ENCODE results near the gene STAG2.

The STAG2 gene

DNA sequence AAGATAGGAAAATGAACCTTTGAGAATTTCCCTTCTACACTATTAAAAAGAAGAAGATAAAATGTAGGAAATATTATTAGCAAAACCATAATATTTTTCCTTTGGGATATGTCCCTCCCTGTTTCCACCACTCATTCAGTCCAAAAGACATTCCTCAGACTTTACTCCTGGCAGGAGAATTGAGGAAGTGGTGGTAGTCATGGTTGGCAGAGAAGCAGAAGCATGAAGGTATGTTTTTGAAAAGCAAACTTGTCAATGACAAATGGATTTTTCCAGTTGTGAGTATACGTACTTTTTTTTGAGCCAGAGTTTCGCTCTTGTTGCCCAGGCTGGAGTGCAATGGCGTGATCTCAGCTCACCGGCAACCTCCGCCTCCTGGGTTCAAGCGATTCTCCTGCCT is 13.7 kb downstream of the STAG2 start:
- H3K27me3 ChIP-seq: no peaks in the 10 kb centered on the region
- H3K9me3 ChIP-seq: no peaks in the 10 kb centered on the region
- no peak overlapping the region for H3K4me3 ChIP-seq (ENCODE audit: low read depth in 1 of 2, low read length in 1 of 2)
- H3K36me3 ChIP-seq: no peaks in the 10 kb centered on the region
- H3K4me1 ChIP-seq (ENCODE audit: control insufficient read depth in 1 of 2, insufficient read depth in 1 of 2, low read depth in 1 of 2, low read length in 1 of 2): peaks cover 31% of the 10 kb centered on the region in 2 experiments
- TF ChIP-seq, protein P1, sequence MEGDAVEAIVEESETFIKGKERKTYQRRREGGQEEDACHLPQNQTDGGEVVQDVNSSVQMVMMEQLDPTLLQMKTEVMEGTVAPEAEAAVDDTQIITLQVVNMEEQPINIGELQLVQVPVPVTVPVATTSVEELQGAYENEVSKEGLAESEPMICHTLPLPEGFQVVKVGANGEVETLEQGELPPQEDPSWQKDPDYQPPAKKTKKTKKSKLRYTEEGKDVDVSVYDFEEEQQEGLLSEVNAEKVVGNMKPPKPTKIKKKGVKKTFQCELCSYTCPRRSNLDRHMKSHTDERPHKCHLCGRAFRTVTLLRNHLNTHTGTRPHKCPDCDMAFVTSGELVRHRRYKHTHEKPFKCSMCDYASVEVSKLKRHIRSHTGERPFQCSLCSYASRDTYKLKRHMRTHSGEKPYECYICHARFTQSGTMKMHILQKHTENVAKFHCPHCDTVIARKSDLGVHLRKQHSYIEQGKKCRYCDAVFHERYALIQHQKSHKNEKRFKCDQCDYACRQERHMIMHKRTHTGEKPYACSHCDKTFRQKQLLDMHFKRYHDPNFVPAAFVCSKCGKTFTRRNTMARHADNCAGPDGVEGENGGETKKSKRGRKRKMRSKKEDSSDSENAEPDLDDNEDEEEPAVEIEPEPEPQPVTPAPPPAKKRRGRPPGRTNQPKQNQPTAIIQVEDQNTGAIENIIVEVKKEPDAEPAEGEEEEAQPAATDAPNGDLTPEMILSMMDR (IDR thresholded peaks at IDR 0.05): no peak
- peak overlapping the region; percentile 79 for H3K27ac ChIP-seq

DNA sequence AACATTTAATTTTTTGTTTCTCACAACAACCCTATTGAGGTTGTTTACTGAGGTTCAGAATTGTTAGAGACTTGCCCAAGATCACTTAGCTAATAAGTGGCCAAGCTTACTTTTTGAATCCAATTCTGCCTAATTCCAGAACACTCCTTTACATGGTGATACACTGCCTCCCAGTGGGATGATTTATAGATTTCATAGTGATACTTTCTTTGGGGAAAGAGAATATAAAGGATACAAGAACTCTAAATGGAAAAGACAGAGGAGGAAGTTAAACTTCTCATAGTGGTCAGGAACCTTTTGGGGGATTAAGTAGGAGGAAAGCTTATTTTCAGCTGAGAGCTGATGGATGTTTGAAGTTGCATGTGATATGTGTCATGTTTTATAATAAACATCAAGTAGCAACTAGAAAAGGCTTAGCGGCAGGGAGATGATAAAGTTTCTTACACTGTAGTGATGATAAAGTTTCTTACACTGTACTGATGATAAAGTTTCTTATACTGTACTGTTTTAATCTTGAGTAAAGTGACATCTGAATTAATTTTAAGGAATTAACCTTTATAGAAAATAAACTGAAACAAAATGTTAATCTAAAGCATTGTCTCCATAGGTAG is 15.3 kb downstream of the STAG2 start:
- Histone ChIP-seq H3K4me1 (ENCODE audit: control insufficient read depth in 1 of 2, insufficient read depth in 1 of 2, low read depth in 1 of 2, low read length in 1 of 2) (peaks cover 20 to 24% of the 10 kb centered on the region in 2 experiments), H3K27ac (peak overlapping the region; percentile 54), H3K27me3 (no peaks in the 10 kb centered on the region), H3K9me3 (no peaks in the 10 kb centered on the region), H3K36me3 (no peaks in the 10 kb centered on the region), H3K4me3 (ENCODE audit: low read depth in 1 of 2, low read length in 1 of 2) (no peak overlapping the region)
- TF ChIP-seq, protein P1 (IDR thresholded peaks at IDR 0.05): no peak

DNA sequence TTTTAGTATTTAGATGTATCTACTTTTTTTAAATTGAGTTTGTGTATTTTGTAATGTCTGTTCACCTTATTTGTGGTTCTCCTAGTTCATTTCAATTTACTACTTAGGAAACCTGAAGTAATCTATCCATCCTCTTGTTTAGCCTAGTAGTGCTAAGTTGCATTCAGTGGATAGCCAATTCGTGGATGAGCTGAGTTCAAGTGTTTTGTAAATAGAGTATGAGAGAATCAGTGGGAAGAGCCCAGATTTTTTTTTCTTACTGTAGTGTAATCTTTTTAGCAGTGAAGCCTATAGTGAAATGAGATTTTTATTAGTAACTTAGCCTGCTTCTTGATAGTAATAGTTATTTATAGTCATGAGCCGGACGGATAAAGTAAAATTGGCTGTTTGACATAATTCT is 21.7 kb downstream of the STAG2 start:
- TF ChIP-seq, protein P1 (IDR thresholded peaks at IDR 0.05): no peak
- Histone ChIP-seq H3K9me3 (no peaks in the 10 kb centered on the region), H3K4me3 (ENCODE audit: low read depth in 1 of 2, low read length in 1 of 2) (no peak overlapping the region), H3K36me3 (no peaks in the 10 kb centered on the region), H3K27ac (no peak overlapping the region), H3K4me1 (ENCODE audit: control insufficient read depth in 1 of 2, insufficient read depth in 1 of 2, low read depth in 1 of 2, low read length in 1 of 2) (no peaks in the 10 kb centered on the region), H3K27me3 (no peaks in the 10 kb centered on the region)

DNA sequence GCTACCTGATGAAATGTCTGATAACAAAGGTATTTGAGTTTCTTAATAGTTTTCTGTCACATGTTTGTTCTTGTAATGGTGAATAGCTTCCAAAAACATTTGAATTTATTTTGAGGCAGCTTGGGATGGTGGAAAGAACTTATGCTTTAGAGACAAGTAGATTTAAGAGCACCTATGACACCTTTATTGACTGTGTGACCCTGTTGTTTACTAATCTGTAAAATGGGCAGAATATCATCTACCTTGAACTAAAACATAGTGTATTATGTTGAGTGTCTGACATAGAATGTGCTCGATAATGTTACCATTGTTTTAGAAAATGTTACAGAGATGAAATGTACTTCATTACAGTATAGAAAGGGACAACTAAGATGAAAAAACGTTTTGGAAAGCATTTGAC is 24.9 kb downstream of the STAG2 start:
- Histone ChIP-seq H3K4me1 (ENCODE audit: control insufficient read depth in 1 of 2, insufficient read depth in 1 of 2, low read depth in 1 of 2, low read length in 1 of 2) (no peaks in the 10 kb centered on the region), H3K4me3 (ENCODE audit: low read depth in 1 of 2, low read length in 1 of 2) (no peak overlapping the region), H3K27ac (no peak overlapping the region), H3K36me3 (no peaks in the 10 kb centered on the region), H3K9me3 (no peaks in the 10 kb centered on the region), H3K27me3 (no peaks in the 10 kb centered on the region)
- TF ChIP-seq, protein P1 (IDR thresholded peaks at IDR 0.05): no peak

DNA sequence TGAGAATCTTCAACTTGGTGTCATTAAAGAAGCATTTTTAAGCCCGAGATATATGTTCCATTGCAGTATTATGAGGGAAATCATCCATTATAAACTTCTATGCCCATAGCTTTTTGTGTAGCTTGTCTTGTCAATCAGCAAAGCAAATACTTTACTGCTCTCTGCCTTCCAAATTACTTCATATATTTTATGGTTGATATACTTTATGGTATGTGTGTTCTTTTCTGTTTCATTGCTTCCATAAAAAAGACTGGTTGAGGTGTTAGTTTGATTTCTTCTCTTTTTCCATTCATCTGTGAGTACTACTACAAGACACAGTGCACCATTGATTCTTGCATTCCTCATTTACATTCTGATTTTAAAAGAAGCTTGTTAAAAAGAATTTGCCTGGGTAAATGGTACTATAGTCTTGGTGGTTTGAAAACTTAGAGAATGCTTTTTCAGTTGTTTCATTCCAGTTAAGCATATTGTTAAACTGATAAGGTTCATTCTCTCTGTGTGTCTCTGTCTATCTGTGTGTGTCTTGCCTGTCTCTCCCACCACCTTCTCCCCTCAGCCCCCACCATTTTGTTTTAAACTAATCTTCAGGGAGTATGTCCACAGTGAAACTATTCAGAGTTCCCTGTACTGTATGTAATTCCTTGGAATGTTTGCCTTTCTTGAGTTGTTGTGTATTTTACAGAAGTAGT is 27.1 kb downstream of the STAG2 start:
- Histone ChIP-seq H3K4me3 (ENCODE audit: low read depth in 1 of 2, low read length in 1 of 2) (no peak overlapping the region), H3K4me1 (ENCODE audit: control insufficient read depth in 1 of 2, insufficient read depth in 1 of 2, low read depth in 1 of 2, low read length in 1 of 2) (no peaks in the 10 kb centered on the region), H3K36me3 (no peaks in the 10 kb centered on the region), H3K9me3 (no peaks in the 10 kb centered on the region), H3K27ac (peak overlapping the region; percentile 23), H3K27me3 (no peaks in the 10 kb centered on the region)
- TF ChIP-seq, protein P1 (IDR thresholded peaks at IDR 0.05): no peak

All from neutrophil (primary cell).